NB4 (cell line): ENCODE results near the gene GTF3C4.

Source experiments
- POLR2A ChIP-seq: IDR thresholded peaks from 2 replicates; pipeline ENCODE4 v1.6.1; 2011; ENCODE audit warnings: mild to moderate bottlenecking; ENCODE audit not compliant: insufficient read length; ENCODE audit errors: extremely low read depth
- TF ChIP-seq, protein P1 (sequence below): IDR thresholded peaks from one replicate; pipeline ENCODE4 v1.5.1; 2012; ENCODE audit warnings: low read depth, low read length
- TF ChIP-seq, protein P2 (sequence below): IDR thresholded peaks from 2 replicates; pipeline ENCODE4 v1.6.1; 2011; ENCODE audit warnings: low read depth, low read length

DNA sequence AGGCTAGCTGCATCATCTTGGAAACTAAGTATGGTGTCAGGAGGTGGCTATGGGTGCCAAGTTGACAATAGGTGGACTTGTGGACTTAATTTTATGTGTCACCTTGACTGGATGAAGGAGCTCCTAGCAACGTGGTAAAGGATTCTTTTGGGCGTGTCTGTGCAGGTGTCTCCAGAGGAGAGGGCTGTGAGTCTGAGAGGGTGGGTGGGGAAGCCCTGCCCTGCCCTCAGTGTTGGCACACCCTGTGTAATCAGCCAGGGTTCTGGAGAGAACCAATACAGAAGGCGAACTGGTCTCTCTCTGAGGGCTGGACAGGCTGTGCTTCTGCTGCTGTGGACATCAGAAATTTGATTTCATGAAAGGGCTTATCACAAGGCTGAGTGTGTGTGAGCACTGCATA is 61.0 kb downstream of the GTF3C4 start:
- TF ChIP-seq, protein P1, sequence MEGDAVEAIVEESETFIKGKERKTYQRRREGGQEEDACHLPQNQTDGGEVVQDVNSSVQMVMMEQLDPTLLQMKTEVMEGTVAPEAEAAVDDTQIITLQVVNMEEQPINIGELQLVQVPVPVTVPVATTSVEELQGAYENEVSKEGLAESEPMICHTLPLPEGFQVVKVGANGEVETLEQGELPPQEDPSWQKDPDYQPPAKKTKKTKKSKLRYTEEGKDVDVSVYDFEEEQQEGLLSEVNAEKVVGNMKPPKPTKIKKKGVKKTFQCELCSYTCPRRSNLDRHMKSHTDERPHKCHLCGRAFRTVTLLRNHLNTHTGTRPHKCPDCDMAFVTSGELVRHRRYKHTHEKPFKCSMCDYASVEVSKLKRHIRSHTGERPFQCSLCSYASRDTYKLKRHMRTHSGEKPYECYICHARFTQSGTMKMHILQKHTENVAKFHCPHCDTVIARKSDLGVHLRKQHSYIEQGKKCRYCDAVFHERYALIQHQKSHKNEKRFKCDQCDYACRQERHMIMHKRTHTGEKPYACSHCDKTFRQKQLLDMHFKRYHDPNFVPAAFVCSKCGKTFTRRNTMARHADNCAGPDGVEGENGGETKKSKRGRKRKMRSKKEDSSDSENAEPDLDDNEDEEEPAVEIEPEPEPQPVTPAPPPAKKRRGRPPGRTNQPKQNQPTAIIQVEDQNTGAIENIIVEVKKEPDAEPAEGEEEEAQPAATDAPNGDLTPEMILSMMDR, result no peak
- TF ChIP-seq, protein P2, sequence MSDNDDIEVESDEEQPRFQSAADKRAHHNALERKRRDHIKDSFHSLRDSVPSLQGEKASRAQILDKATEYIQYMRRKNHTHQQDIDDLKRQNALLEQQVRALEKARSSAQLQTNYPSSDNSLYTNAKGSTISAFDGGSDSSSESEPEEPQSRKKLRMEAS, result no peak
- no peak for TF ChIP-seq POLR2A
